HepG2 (cell line): ENCODE data around the gene MED13L. TPM values are rescaled to one million over a fixed set of nuclear protein-coding genes. Genes with fewer than 3 reads are reported as not detected.

Experiments
- ATAC-seq: fragments of 200-7000 bp; cut with Tn5 transposase; 3 replicates; pipeline ENCODE4 v1.9.1; 2020; ENCODE audit warnings: mild to moderate bottlenecking, moderate library complexity
- BruUV-seq: library from RNA; stranded (reverse); fragments of 400-500 nt; replicated peaks from 2 replicates; lab custom pipeline; 2021; lab: Mats Ljungman, UMichigan
- CTCF ChIA-PET: fragments of 300-600 bp; formaldehyde crosslinking; extraction: SDS; loops from one replicate; lab custom pipeline; 2021; ENCODE audit warnings: low total read pairs, inconsistent platforms, low intra/inter-chr PET ratio; lab: Yijun Ruan, JAX
- POLR2A ChIA-PET: fragments of 350-600 bp; sonication (Branson Sonifier 250); formaldehyde crosslinking; loops from one replicate; lab custom pipeline; 2020; ENCODE audit warnings: antibody characterized with exemption, inconsistent platforms; lab: Yijun Ruan, JAX
- DNase-seq: peaks from one replicate; pipeline ENCODE4 v3.0.0-alpha.2; 2015; ENCODE audit warnings: low spot score
- FAIRE-seq: peaks from 3 replicates; lab custom pipeline; 2011; peaks lifted over from hg19 to GRCh38; lab: Jason Lieb, UNC
- H2AFZ ChIP-seq: one replicate; pipeline ENCODE4 v1.6.1; 2011; ENCODE audit warnings: low read length, inconsistent platforms
- H3K27ac ChIP-seq: fragments of 300-600 bp; 3 replicates; pipeline ENCODE4 v1.8.0; 2011; ENCODE audit warnings: mixed run types, mild to moderate bottlenecking, mixed read lengths, low read length, inconsistent platforms; ENCODE audit not compliant: insufficient read depth; ENCODE audit errors: extremely low read length
- H3K27me3 ChIP-seq, 2 experiments: fragments of 200-600 bp in 1 of 2; 2 replicates in 1 of 2; 3 replicates in 1 of 2; pipeline versions ENCODE4 v1.6.0 to v1.8.0; 2011; ENCODE audit warnings: low read length in 2 of 2, mild to moderate bottlenecking in 2 of 2, moderate library complexity in 2 of 2, inconsistent platforms in 1 of 2; ENCODE audit not compliant: insufficient read depth in 2 of 2, control insufficient read depth in 1 of 2
- H3K36me3 ChIP-seq, 2 experiments: fragments of 200-600 bp in 1 of 2; replicated peaks in 1 of 2; 2 replicates in 1 of 2; 3 replicates in 1 of 2; pipeline versions ENCODE4 v1.5.1 to v1.8.0; 2011; ENCODE audit warnings: low read length in 2 of 2, inconsistent platforms in 1 of 2; ENCODE audit not compliant: insufficient read depth in 2 of 2, control insufficient read depth in 1 of 2
- H3K4me1 ChIP-seq: 2 replicates; pipeline ENCODE4 v1.5.1; 2012; ENCODE audit warnings: low read length, inconsistent platforms; ENCODE audit not compliant: insufficient read depth
- H3K4me2 ChIP-seq: 2 replicates; pipeline ENCODE4 v1.6.0; 2011; ENCODE audit warnings: low read depth, low read length, inconsistent platforms
- H3K4me3 ChIP-seq, 3 experiments: fragments of 200-600 bp in 1 of 3; sonication (generic), shearing (Covaris generic) in 1 of 3; replicated peaks in 1 of 3; 2 replicates each; pipeline ENCODE4 v1.5.1; 2011 to 2016; ENCODE audit warnings: low read length in 3 of 3, inconsistent platforms in 2 of 3, low read depth in 2 of 3, mild to moderate bottlenecking in 2 of 3, control low read depth in 1 of 3, mixed read lengths in 1 of 3; ENCODE audit not compliant: insufficient read depth in 1 of 3
- H3K79me2 ChIP-seq: one replicate; pipeline ENCODE4 v1.6.1; 2011; ENCODE audit warnings: low read length, inconsistent platforms; ENCODE audit not compliant: insufficient read depth
- H3K9ac ChIP-seq: 2 replicates; pipeline ENCODE4 v1.6.0; 2011; ENCODE audit warnings: mild to moderate bottlenecking, low read depth, low read length, inconsistent platforms; ENCODE audit not compliant: insufficient read depth
- H3K9me3 ChIP-seq: 2 replicates; pipeline ENCODE4 v1.5.1; 2012; ENCODE audit warnings: mild to moderate bottlenecking, low read length
- H4K20me1 ChIP-seq: 2 replicates; pipeline ENCODE4 v1.6.0; 2011; ENCODE audit warnings: inconsistent platforms, mild to moderate bottlenecking, low read length, moderate library complexity; ENCODE audit not compliant: insufficient read depth
- CHD4 ChIP-seq: fragments of 200-600 bp; sonication (generic); IDR thresholded peaks from 2 replicates; pipeline ENCODE4 v1.7.0; 2017; ENCODE audit warnings: mild to moderate bottlenecking, low read length, borderline replicate concordance
- WIZ ChIP-seq: sonication (generic); formaldehyde crosslinking; IDR thresholded peaks from 2 replicates; pipeline ENCODE4 v1.5.1; 2020; ENCODE audit warnings: mild to moderate bottlenecking, missing genetic modification reagents
- ZMYM2 ChIP-seq: sonication (generic); formaldehyde crosslinking; IDR thresholded peaks from 2 replicates; pipeline ENCODE4 v1.8.0; 2022; ENCODE audit warnings: mild to moderate bottlenecking, missing genetic modification reagents
- ZMYM3 ChIP-seq: sonication (generic); formaldehyde crosslinking; IDR thresholded peaks from 2 replicates; pipeline ENCODE4 v1.5.1; 2020; ENCODE audit warnings: mild to moderate bottlenecking, missing genetic modification reagents
- ZNF550 ChIP-seq: sonication (generic); formaldehyde crosslinking; IDR thresholded peaks from 2 replicates; pipeline ENCODE4 v1.4.0; 2020; ENCODE audit warnings: mild to moderate bottlenecking, missing genetic modification reagents, borderline replicate concordance
- ZNF605 ChIP-seq: sonication (generic); formaldehyde crosslinking; IDR thresholded peaks from 2 replicates; pipeline ENCODE4 v1.8.0; 2022; ENCODE audit warnings: mild to moderate bottlenecking, missing genetic modification reagents
- ZNF629 ChIP-seq: sonication (generic); formaldehyde crosslinking; conservative IDR thresholded peaks from 2 replicates; pipeline ENCODE4 v1.5.0; 2020; ENCODE audit warnings: missing genetic modification reagents
- ZNF678 ChIP-seq: sonication (generic); formaldehyde crosslinking; IDR thresholded peaks from 2 replicates; pipeline ENCODE4 v1.4.0; 2020; ENCODE audit warnings: mild to moderate bottlenecking, missing genetic modification reagents
- ZNF777 ChIP-seq: sonication (generic); formaldehyde crosslinking; IDR thresholded peaks from 2 replicates; pipeline ENCODE4 v1.4.0; 2020; ENCODE audit warnings: missing genetic modification reagents
- WGBS: methylation state at CpG from one replicate; pipeline ENCODE4 v1.1.6; 2017; ENCODE audit warnings: low lambda C conversion rate; 5-methylcytosine and 5-hydroxymethylcytosine counted together
- in situ Hi-C: cut with HindIII; loops from 2 replicates; pipeline ENCODE4 v1.10.0; 2017; ENCODE audit warnings: low pct_unique_long_range_greater_than_20kb; ENCODE audit not compliant: extremely low pct_ligation_motif_present
- intact Hi-C: fragments of 100-400 bp; cut with micrococcal nuclease; formaldehyde crosslinking; loops from one replicate; pipeline ENCODE4 v1.10.0; 2022; ENCODE audit not compliant: unreplicated experiment
- polyA plus RNA-seq, 8 experiments: library from polyadenylated mRNA; depleted of rRNA in 3 of 8; stranded (reverse) in 7 of 8; unstranded in 1 of 8; fragments of >200 nt; fragmentation: Illumina TruSeq in 4 of 8; extraction: Trizol in 4 of 8; gene quantifications; 2 replicates each; pipeline versions ENCODE4 v1.2.1 to v1.2.3, GENCODE V29; 2011 to 2016; ENCODE audit warnings: low read depth in 4 of 8, missing spikeins in 1 of 8, mixed read lengths in 1 of 8; ENCODE audit not compliant: insufficient read depth in 1 of 8
- total RNA-seq, 5 experiments: library from RNA; depleted of rRNA; stranded (reverse); fragments of >200 nt; fragmentation: Illumina TruSeq; extraction: Trizol; gene quantifications; 2 replicates each; pipeline ENCODE4 v1.2.3, GENCODE V29; 2016; ENCODE audit warnings: low read depth in 1 of 5
- TF ChIP-seq, protein P1 (sequence below): sonication (generic); formaldehyde crosslinking; IDR thresholded peaks from 2 replicates; pipeline ENCODE4 v1.9.0; 2021; ENCODE audit warnings: missing genetic modification reagents, borderline replicate concordance

MED13L gene
- total and polyA plus RNA-seq, 2 of the 13 experiments (the other 11 are each of a cell fraction or from before 2014, with no cell fraction given): 24.8 to 38.9 TPM

DNA sequence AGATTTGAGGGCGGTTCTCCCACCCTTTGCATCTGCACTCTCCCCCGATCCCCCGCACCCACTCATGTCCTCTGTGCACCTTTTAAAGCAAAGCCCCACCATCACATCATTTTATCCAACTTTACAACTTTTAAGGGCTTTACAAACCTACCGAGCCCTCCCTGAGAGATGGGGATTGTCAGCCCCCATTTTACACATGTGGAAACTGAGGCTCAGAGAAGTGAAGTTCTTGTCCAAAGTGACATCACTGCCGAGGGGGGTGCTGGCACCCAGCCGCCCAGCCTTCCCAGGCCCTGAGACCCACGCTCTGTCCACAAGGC, 334.2 kb downstream of the MED13L start:
- Histone ChIP-seq H3K4me3 (peak overlapping the region in 1 of 3 experiments; percentile 43; a peak in 1 of 6 replicates), H3K9ac (no peak overlapping the region), H3K4me1 (peaks cover 26% of the 10 kb centered on the region), H3K36me3 (no peaks in the 10 kb centered on the region), H3K9me3 (peaks cover 10% of the 10 kb centered on the region; the same call in 1 of the 2 replicates)
- no peak for DNase-seq
- no peak for FAIRE-seq
- no peak for ATAC-seq
- CTCF ChIA-PET: interaction anchor here (1.7 kb wide), 1 partner anchor 1436 kb away, joined by 3 read pairs; no protein-coding TSS in a partner anchor
- BruUV-seq: no TSS peak
- in situ Hi-C loops: no loop called here
- TF ChIP-seq ZNF605 (no peak; the same call in 1 of the 2 replicates), ZNF550 (no peak), CHD4 (peak; percentile 93; the same call in 1 of the 2 replicates), ZNF678 (no peak), ZNF777 (CRISPR knock-in tag) (0 out of 2 replicates have a peak, but pooled peaks have one; percentile 33), ZMYM2 (0 out of 2 replicates have a peak, but pooled peaks have one; percentile 15), ZMYM3 (CRISPR knock-in tag) (peak; percentile 13; the same call in 1 of the 2 replicates), ZNF629 (CRISPR knock-in tag) (peak; percentile 87), WIZ (CRISPR knock-in tag) (0 out of 2 replicates have a peak, but pooled peaks have one; percentile 9)
- TF ChIP-seq, protein P1, sequence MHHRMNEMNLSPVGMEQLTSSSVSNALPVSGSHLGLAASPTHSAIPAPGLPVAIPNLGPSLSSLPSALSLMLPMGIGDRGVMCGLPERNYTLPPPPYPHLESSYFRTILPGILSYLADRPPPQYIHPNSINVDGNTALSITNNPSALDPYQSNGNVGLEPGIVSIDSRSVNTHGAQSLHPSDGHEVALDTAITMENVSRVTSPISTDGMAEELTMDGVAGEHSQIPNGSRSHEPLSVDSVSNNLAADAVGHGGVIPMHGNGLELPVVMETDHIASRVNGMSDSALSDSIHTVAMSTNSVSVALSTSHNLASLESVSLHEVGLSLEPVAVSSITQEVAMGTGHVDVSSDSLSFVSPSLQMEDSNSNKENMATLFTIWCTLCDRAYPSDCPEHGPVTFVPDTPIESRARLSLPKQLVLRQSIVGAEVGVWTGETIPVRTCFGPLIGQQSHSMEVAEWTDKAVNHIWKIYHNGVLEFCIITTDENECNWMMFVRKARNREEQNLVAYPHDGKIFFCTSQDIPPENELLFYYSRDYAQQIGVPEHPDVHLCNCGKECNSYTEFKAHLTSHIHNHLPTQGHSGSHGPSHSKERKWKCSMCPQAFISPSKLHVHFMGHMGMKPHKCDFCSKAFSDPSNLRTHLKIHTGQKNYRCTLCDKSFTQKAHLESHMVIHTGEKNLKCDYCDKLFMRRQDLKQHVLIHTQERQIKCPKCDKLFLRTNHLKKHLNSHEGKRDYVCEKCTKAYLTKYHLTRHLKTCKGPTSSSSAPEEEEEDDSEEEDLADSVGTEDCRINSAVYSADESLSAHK (CRISPR knock-in tag): no peak
- TF ChIP-seq, all 625 proteins: peak for 6
- Histone ChIP-seq H2AFZ (no peak overlapping the region), H3K4me2 (peak overlapping the region; percentile 71), H3K79me2 (no peaks in the 10 kb centered on the region), H3K27ac (peak overlapping the region; percentile 62), H4K20me1 (no peaks in the 10 kb centered on the region), H3K27me3 (no peaks in the 10 kb centered on the region)
- WGBS: 76% methylated on average over 5 of the region's 7 CpGs
- POLR2A ChIA-PET: interaction anchor here (0.8 to 1.0 kb wide), 2 partner anchors 20 to 1259 kb away, joined by 3 to 4 read pairs; partner anchors contain the start of gene TBX3
- intact Hi-C loops: no loop called here
